Neural crest cell (in vitro differentiated cells): Measurements from ENCODE around the gene HDAC2. TPM values are rescaled to one million over a fixed set of nuclear protein-coding genes. Genes with fewer than 3 reads are reported as not detected.

Experiments used
- DNase-seq: peaks from one replicate; pipeline ENCODE4 v3.0.0; 2021; ENCODE audit warnings: low read depth, mixed read lengths, low spot score
- H3K27ac Mint-ChIP-seq: one replicate; pipeline ENCODE4 v1.8.0; 2021; ENCODE audit warnings: mild to moderate bottlenecking, mixed read lengths; ENCODE audit not compliant: unreplicated experiment
- H3K27me3 Mint-ChIP-seq: 2 replicates; pipeline ENCODE4 v1.8.0; 2021; ENCODE audit warnings: low read depth, mild to moderate bottlenecking, mixed read lengths
- H3K36me3 Mint-ChIP-seq: 2 replicates; pipeline ENCODE4 v1.8.0; 2021; ENCODE audit warnings: low read depth, mild to moderate bottlenecking, mixed read lengths
- H3K4me1 Mint-ChIP-seq: 2 replicates; pipeline ENCODE4 v1.8.0; 2021; ENCODE audit warnings: mixed read lengths
- H3K4me3 Mint-ChIP-seq: one replicate; pipeline ENCODE4 v1.8.0; 2021; ENCODE audit warnings: mild to moderate bottlenecking, mixed read lengths
- H3K9me3 Mint-ChIP-seq: 2 replicates; pipeline ENCODE4 v1.8.0; 2021; ENCODE audit warnings: mixed read lengths
- CTCF ChIP-seq: fragments of 200-600 bp; sonication (generic); conservative IDR thresholded peaks from 2 replicates; pipeline ENCODE4 v1.5.0; 2021; ENCODE audit warnings: antibody characterized with exemption, mild to moderate bottlenecking
- total RNA-seq: library from RNA; stranded (reverse); gene quantifications from 2 replicates; pipeline ENCODE4 v1.2.1, GENCODE V29; 2021

HDAC2 gene
- total RNA-seq, 1 donor from 2014 or later = 304 TPM

- Mint-ChIP-seq H3K4me1 (peaks cover 32% of the 10 kb centered on the region), H3K9me3 (peaks cover 4% of the 10 kb centered on the region), H3K27me3 (peaks cover 5% of the 10 kb centered on the region), H3K27ac (peak overlapping the region; percentile 100), H3K4me3 (peak overlapping the region; percentile 98), H3K36me3 (peaks cover 8% of the 10 kb centered on the region)
- peak; percentile 54 for DNase-seq
- no peak for TF ChIP-seq CTCF
These were observed 802 bp downstream of the HDAC2 start for GRCh38 chr6:113969888-113970804.

GRCh38 chr6:113968472-113968871 is 2.5 kb downstream of the HDAC2 start:
- H3K27ac Mint-ChIP-seq = peak overlapping the region; percentile 60
- H3K4me1 Mint-ChIP-seq = peaks cover 43% of the 10 kb centered on the region
- H3K27me3 Mint-ChIP-seq = peaks cover 5% of the 10 kb centered on the region
- no peak for TF ChIP-seq CTCF
- H3K4me3 Mint-ChIP-seq = peak overlapping the region; percentile 98
- H3K9me3 Mint-ChIP-seq = peaks cover 8% of the 10 kb centered on the region
- H3K36me3 Mint-ChIP-seq = peaks cover 18% of the 10 kb centered on the region
- no peak for DNase-seq

- TF ChIP-seq CTCF = no peak
- peaks cover 43% of the 10 kb centered on the region for H3K4me1 Mint-ChIP-seq
- peaks cover 5% of the 10 kb centered on the region for H3K27me3 Mint-ChIP-seq
- no peak for DNase-seq
- peaks cover 18% of the 10 kb centered on the region for H3K36me3 Mint-ChIP-seq
- H3K9me3 Mint-ChIP-seq = peaks cover 8% of the 10 kb centered on the region
- H3K27ac Mint-ChIP-seq = no peak overlapping the region
- peak overlapping the region; percentile 98 for H3K4me3 Mint-ChIP-seq
These were observed 3.2 kb downstream of the HDAC2 start for GRCh38 chr6:113967777-113968176.

- TF ChIP-seq CTCF = no peak
- no peaks in the 10 kb centered on the region for H3K27me3 Mint-ChIP-seq
- H3K4me3 Mint-ChIP-seq = no peak overlapping the region
- H3K36me3 Mint-ChIP-seq = peaks cover 17% of the 10 kb centered on the region
- H3K4me1 Mint-ChIP-seq = peaks cover 33% of the 10 kb centered on the region
- peaks cover 4% of the 10 kb centered on the region for H3K9me3 Mint-ChIP-seq
- no peak overlapping the region for H3K27ac Mint-ChIP-seq
- no peak for DNase-seq
These were observed 10.2 kb downstream of the HDAC2 start for GRCh38 chr6:113960795-113961194.

- H3K27ac Mint-ChIP-seq = no peak overlapping the region
- H3K9me3 Mint-ChIP-seq = peaks cover 1% of the 10 kb centered on the region
- no peak for DNase-seq
- no peaks in the 10 kb centered on the region for H3K27me3 Mint-ChIP-seq
- H3K36me3 Mint-ChIP-seq = peaks cover 14% of the 10 kb centered on the region
- peaks cover 28% of the 10 kb centered on the region for H3K4me1 Mint-ChIP-seq
- no peak overlapping the region for H3K4me3 Mint-ChIP-seq
- TF ChIP-seq CTCF = no peak
These were observed 11.7 kb downstream of the HDAC2 start for GRCh38 chr6:113959235-113959634.
